ENCODE measurements around the gene FLCN.

FLCN gene

DNA sequence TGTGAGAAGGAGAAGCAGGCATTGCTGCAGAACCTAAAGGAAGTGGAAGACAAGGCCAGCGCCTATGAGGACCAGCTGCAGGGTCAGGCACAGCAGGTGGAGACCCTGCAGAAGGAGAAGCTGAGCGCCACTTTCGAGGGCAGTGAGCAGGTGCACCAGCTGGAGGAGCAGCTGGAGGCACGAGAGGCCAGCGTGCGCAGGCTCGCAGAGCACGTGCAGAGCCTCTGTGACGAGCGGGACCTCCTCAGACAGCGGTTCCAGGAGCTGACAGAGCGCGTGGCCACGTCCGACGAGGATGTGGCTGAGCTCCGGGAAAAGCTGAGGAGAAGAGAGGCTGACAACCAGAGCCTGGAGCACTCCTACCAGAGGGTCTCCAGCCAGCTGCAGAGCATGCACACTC is 72.3 kb downstream of the FLCN start:
- Histone ChIP-seq H3K36me3 (ENCODE audit: insufficient read depth, low read length) (peaks cover 96% of the 10 kb centered on the region), H3K9me3 (ENCODE audit: insufficient read depth, low read length, severe bottlenecking) (no peaks in the 10 kb centered on the region), H3K27me3 (ENCODE audit: insufficient read depth, low read length, poor library complexity) (no peaks in the 10 kb centered on the region), H3K4me2 (ENCODE audit: insufficient read depth, low read length) (no peak overlapping the region), H3K27ac (ENCODE audit: low read length) (no peak overlapping the region), H3K4me1 (ENCODE audit: insufficient read depth, low read length) (no peaks in the 10 kb centered on the region), H3K79me2 (ENCODE audit: insufficient read depth, low read length) (no peaks in the 10 kb centered on the region), H2AFZ (ENCODE audit: low read depth, low read length) (no peak overlapping the region), H4K20me1 (ENCODE audit: insufficient read depth, low read length) (peaks cover 15% of the 10 kb centered on the region), H3K4me3 (ENCODE audit: low read depth in 1 of 2, low read length in 2 of 2) (no peak overlapping the region), H3K9ac (ENCODE audit: low read depth, low read length) (no peak overlapping the region)
- ATAC-seq (ENCODE audit: insufficient read depth, low read depth) (no peak), DNase-seq (no peak)
- TF ChIP-seq EZH2 (IDR thresholded peaks at IDR 0.05; ENCODE audit: borderline replicate concordance, low read depth, low read length, severe bottlenecking) = no peak
- TF ChIP-seq, protein P1, sequence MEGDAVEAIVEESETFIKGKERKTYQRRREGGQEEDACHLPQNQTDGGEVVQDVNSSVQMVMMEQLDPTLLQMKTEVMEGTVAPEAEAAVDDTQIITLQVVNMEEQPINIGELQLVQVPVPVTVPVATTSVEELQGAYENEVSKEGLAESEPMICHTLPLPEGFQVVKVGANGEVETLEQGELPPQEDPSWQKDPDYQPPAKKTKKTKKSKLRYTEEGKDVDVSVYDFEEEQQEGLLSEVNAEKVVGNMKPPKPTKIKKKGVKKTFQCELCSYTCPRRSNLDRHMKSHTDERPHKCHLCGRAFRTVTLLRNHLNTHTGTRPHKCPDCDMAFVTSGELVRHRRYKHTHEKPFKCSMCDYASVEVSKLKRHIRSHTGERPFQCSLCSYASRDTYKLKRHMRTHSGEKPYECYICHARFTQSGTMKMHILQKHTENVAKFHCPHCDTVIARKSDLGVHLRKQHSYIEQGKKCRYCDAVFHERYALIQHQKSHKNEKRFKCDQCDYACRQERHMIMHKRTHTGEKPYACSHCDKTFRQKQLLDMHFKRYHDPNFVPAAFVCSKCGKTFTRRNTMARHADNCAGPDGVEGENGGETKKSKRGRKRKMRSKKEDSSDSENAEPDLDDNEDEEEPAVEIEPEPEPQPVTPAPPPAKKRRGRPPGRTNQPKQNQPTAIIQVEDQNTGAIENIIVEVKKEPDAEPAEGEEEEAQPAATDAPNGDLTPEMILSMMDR (IDR thresholded peaks at IDR 0.05; ENCODE audit: borderline replicate concordance, extremely low read depth, low read length, poor library complexity, severe bottlenecking) = no peak

DNA sequence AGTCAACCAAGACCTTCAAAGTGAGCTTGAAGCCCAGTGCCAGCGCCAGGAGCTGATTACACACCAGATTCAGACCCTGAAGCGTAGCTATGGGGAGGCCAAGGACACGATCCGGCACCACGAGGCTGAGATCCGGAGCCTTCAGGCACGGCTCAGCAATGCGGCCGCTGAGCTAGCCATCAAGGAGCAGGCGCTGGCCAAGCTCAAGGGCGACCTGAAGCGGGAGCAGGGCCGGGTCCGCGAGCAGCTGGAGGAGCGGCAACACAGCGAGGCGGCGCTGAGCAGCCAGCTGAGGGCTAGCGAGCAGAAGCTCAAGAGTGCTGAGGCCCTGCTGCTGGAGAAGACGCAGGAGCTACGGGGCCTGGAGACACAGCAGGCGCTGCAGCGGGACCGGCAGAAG is 72.8 kb downstream of the FLCN start:
- DNase-seq = no peak
- ATAC-seq (ENCODE audit: insufficient read depth, low read depth) = no peak
- H3K36me3 ChIP-seq (ENCODE audit: insufficient read depth, low read length) = peaks cover 97% of the 10 kb centered on the region
- no peak overlapping the region for H3K27ac ChIP-seq (ENCODE audit: low read length)
- no peak overlapping the region for H3K4me2 ChIP-seq (ENCODE audit: insufficient read depth, low read length)
- TF ChIP-seq, protein P1 (IDR thresholded peaks at IDR 0.05; ENCODE audit: borderline replicate concordance, extremely low read depth, low read length, poor library complexity, severe bottlenecking) = no peak
- TF ChIP-seq EZH2 (IDR thresholded peaks at IDR 0.05; ENCODE audit: borderline replicate concordance, low read depth, low read length, severe bottlenecking) = no peak
- no peak overlapping the region for H3K4me3 ChIP-seq (ENCODE audit: low read depth in 1 of 2, low read length in 2 of 2)
- H3K4me1 ChIP-seq (ENCODE audit: insufficient read depth, low read length) = no peaks in the 10 kb centered on the region
- H3K27me3 ChIP-seq (ENCODE audit: insufficient read depth, low read length, poor library complexity) = no peaks in the 10 kb centered on the region
- no peaks in the 10 kb centered on the region for H3K9me3 ChIP-seq (ENCODE audit: insufficient read depth, low read length, severe bottlenecking)
- no peaks in the 10 kb centered on the region for H3K79me2 ChIP-seq (ENCODE audit: insufficient read depth, low read length)
- no peak overlapping the region for H3K9ac ChIP-seq (ENCODE audit: low read depth, low read length)
- no peak overlapping the region for H2AFZ ChIP-seq (ENCODE audit: low read depth, low read length)
- peaks cover 15% of the 10 kb centered on the region for H4K20me1 ChIP-seq (ENCODE audit: insufficient read depth, low read length)

Measured in DND-41 (cell line).